B cell (primary cell): ENCODE measurements around the gene PDE4B. TPM values are rescaled to one million over a fixed set of nuclear protein-coding genes. Genes with fewer than 3 reads are reported as not detected.
A peak's percentile ranks its signal among the peaks of the same experiment; 100 is the strongest.

Experiments used
- ATAC-seq: fragments of 200-7000 bp; cut with Tn5 transposase; one replicate; pipeline ENCODE4 v1.10.0; 2021; ENCODE audit warnings: low read depth, mild to moderate bottlenecking, moderate number of reproducible peaks, moderate library complexity
- CTCF ChIA-PET: fragments of 350-600 bp; sonication (Branson Sonifier 250); formaldehyde crosslinking; loops from one replicate; lab custom pipeline; 2021; ENCODE audit warnings: antibody characterized with exemption, inconsistent platforms; lab: Charles Lee
- POLR2A ChIA-PET: fragments of 350-600 bp; sonication (Branson Sonifier 250); formaldehyde crosslinking; loops from one replicate; lab custom pipeline; 2021; ENCODE audit warnings: antibody characterized with exemption; lab: Charles Lee
- DNase-seq: peaks from one replicate; pipeline ENCODE4 v3.0.0; 2013
- H2AFZ ChIP-seq: 2 replicates; pipeline ENCODE4 v1.6.1; 2012; ENCODE audit warnings: mild to moderate bottlenecking, low read depth, low read length; ENCODE audit not compliant: insufficient read depth, poor library complexity, severe bottlenecking
- H3K27ac ChIP-seq, 2 donors: 1 replicate in 1 of 2; 2 replicates in 1 of 2; pipeline ENCODE4 v1.5.1; 2012 to 2013; ENCODE audit warnings: low read length in 2 of 2, mild to moderate bottlenecking in 2 of 2, moderate library complexity in 1 of 2
- H3K27me3 ChIP-seq, 4 experiments: fragments of 200-600 bp in 1 of 4; sonication (generic) in 1 of 4; replicated peaks in 1 of 4; 1 replicate in 2 of 4; 2 replicates in 2 of 4; pipeline versions ENCODE4 v1.6.1 to v1.7.0; 2013 to 2016; ENCODE audit warnings: low read length in 3 of 4, mild to moderate bottlenecking in 2 of 4, mixed read lengths in 1 of 4, moderate library complexity in 1 of 4; ENCODE audit not compliant: insufficient read depth in 4 of 4, control insufficient read depth in 3 of 4; ENCODE audit errors: control extremely low read depth in 1 of 4
- H3K36me3 ChIP-seq, 2 experiments: replicated peaks in 1 of 2; 1 replicate in 1 of 2; 2 replicates in 1 of 2; pipeline versions ENCODE4 v1.6.1 to v1.7.1; 2013; ENCODE audit warnings: low read length in 1 of 2; ENCODE audit not compliant: insufficient read depth in 2 of 2, control insufficient read depth in 1 of 2; ENCODE audit errors: control extremely low read depth in 1 of 2, extremely low read depth in 1 of 2
- H3K4me1 ChIP-seq, 2 donors: fragments of 200-600 bp in 1 of 2; sonication (generic) in 1 of 2; 1 replicate in 1 of 2; 2 replicates in 1 of 2; pipeline versions ENCODE4 v1.5.1 to v1.6.1; 2013 to 2017; ENCODE audit warnings: low read length in 2 of 2; ENCODE audit not compliant: control insufficient read depth in 2 of 2, insufficient read depth in 2 of 2
- H3K4me2 ChIP-seq: replicated peaks from 2 replicates; pipeline ENCODE3; 2012; ENCODE audit warnings: mild to moderate bottlenecking, low read depth, low read length; ENCODE audit not compliant: poor library complexity, severe bottlenecking
- H3K4me3 ChIP-seq, 5 experiments: fragments of 200-600 bp in 1 of 5; sonication (generic) in 1 of 5; 1 replicate in 3 of 5; 2 replicates in 2 of 5; pipeline versions ENCODE4 v1.5.1 to v1.7.0; 2011 to 2016; ENCODE audit warnings: low read length in 4 of 5, mild to moderate bottlenecking in 4 of 5, low read depth in 2 of 5, control low read depth in 1 of 5, moderate library complexity in 1 of 5; ENCODE audit not compliant: insufficient read depth in 1 of 5; ENCODE audit errors: control extremely low read depth in 1 of 5, extremely low read depth in 1 of 5
- H3K79me2 ChIP-seq: fragments of 200-600 bp; sonication (generic); one replicate; pipeline ENCODE4 v1.6.0; 2016; ENCODE audit warnings: low read length; ENCODE audit not compliant: control insufficient read depth, insufficient read depth
- H3K9ac ChIP-seq: fragments of 200-600 bp; sonication (generic); 2 replicates; pipeline ENCODE4 v1.6.1; 2017; ENCODE audit warnings: mild to moderate bottlenecking, low read length, moderate library complexity
- H3K9me3 ChIP-seq, 3 donors: one replicate each; pipeline versions ENCODE4 v1.6.1 to v1.7.1; 2013; ENCODE audit warnings: low read length in 2 of 3; ENCODE audit not compliant: control insufficient read depth in 2 of 3, insufficient read depth in 1 of 3; ENCODE audit errors: control extremely low read depth in 1 of 3
- H4K20me1 ChIP-seq: 2 replicates; pipeline ENCODE4 v1.6.0; 2012; ENCODE audit warnings: mild to moderate bottlenecking, low read length; ENCODE audit not compliant: insufficient read depth, control insufficient read depth, poor library complexity, severe bottlenecking
- H3K27ac Mint-ChIP-seq: one replicate; pipeline ENCODE4 v1.8.0; 2021; ENCODE audit warnings: mixed read lengths
- H3K27me3 Mint-ChIP-seq: one replicate; pipeline ENCODE4 v1.8.0; 2021; ENCODE audit warnings: mixed read lengths
- H3K4me1 Mint-ChIP-seq: one replicate; pipeline ENCODE4 v1.8.0; 2021; ENCODE audit warnings: mixed read lengths
- H3K4me3 Mint-ChIP-seq: one replicate; pipeline ENCODE4 v1.8.0; 2021; ENCODE audit warnings: mixed read lengths
- H3K9me3 Mint-ChIP-seq: one replicate; pipeline ENCODE4 v1.8.0; 2022; ENCODE audit warnings: mixed read lengths; ENCODE audit not compliant: insufficient read depth
- EZH2 ChIP-seq: IDR thresholded peaks from 2 replicates; pipeline ENCODE4 v1.6.1; 2012; ENCODE audit warnings: borderline replicate concordance, low read depth, mild to moderate bottlenecking, moderate library complexity, low read length; ENCODE audit not compliant: insufficient read depth, poor library complexity, severe bottlenecking
- WGBS: methylation state at CpG from one replicate; pipeline ENCODE4 v1.1.5; 2013; ENCODE audit warnings: missing lambda C conversion rate; ENCODE audit not compliant: insufficient coverage; 5-methylcytosine and 5-hydroxymethylcytosine counted together
- intact Hi-C: fragments of 100-400 bp; cut with micrococcal nuclease; formaldehyde crosslinking; loops from one replicate; pipeline ENCODE4 v1.10.0; 2022
- polyA plus RNA-seq: library from polyadenylated mRNA; depleted of rRNA; stranded (reverse); fragments of >200 nt; gene quantifications from 2 replicates; pipeline ENCODE4 v1.2.3, GENCODE V29; 2012
- total RNA-seq, 2 donors: library from RNA; stranded (reverse); fragments of 120-200 nt in 1 of 2; gene quantifications; 1 replicate in 1 of 2; 2 replicates in 1 of 2; pipeline versions ENCODE4 v1.2.3 to v1.2.4, GENCODE V29; 2013 to 2022
- TF ChIP-seq, protein P1 (sequence below): fragments of 200-600 bp; IDR thresholded peaks from one replicate; pipeline ENCODE4 v1.8.0; 2022; ENCODE audit warnings: antibody characterized with exemption, mild to moderate bottlenecking

Gene PDE4B
- total and polyA plus RNA-seq, 2 donors (not counting 1 experiment from before 2014, with no cell fraction given), result 63.7 to 242 TPM

DNA sequence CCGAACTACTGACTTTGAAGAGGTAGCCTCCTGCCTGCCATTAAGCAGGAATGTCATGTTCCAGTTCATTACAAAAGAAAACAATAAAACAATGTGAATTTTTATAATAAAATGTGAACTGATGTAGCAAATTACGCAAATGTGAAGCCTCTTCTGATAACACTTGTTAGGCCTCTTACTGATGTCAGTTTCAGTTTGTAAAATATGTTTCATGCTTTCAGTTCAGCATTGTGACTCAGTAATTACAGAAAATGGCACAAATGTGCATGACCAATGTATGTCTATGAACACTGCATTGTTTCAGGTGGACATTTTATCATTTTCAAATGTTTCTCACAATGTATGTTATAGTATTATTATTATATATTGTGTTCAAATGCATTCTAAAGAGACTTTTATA is 581.5 kb downstream of the PDE4B start:
- H3K4me2 ChIP-seq, result peak overlapping the region; percentile 61
- Mint-ChIP-seq H3K4me1 (peaks cover 86% of the 10 kb centered on the region), H3K27ac (peak overlapping the region; percentile 87), H3K27me3 (no peaks in the 10 kb centered on the region), H3K9me3 (no peaks in the 10 kb centered on the region), H3K4me3 (peak overlapping the region; percentile 71)
- DNase-seq (no peak), ATAC-seq (peak; percentile 26)
- TF ChIP-seq, protein P1, sequence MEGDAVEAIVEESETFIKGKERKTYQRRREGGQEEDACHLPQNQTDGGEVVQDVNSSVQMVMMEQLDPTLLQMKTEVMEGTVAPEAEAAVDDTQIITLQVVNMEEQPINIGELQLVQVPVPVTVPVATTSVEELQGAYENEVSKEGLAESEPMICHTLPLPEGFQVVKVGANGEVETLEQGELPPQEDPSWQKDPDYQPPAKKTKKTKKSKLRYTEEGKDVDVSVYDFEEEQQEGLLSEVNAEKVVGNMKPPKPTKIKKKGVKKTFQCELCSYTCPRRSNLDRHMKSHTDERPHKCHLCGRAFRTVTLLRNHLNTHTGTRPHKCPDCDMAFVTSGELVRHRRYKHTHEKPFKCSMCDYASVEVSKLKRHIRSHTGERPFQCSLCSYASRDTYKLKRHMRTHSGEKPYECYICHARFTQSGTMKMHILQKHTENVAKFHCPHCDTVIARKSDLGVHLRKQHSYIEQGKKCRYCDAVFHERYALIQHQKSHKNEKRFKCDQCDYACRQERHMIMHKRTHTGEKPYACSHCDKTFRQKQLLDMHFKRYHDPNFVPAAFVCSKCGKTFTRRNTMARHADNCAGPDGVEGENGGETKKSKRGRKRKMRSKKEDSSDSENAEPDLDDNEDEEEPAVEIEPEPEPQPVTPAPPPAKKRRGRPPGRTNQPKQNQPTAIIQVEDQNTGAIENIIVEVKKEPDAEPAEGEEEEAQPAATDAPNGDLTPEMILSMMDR, result no peak
- no peak for TF ChIP-seq EZH2
- no peaks in the 10 kb centered on the region for H4K20me1 ChIP-seq
- POLR2A ChIA-PET, result interaction anchor here (2.8 to 3.9 kb wide), 2 partner anchors 28 to 42 kb away, joined by 7 to 11 read pairs; no protein-coding TSS in a partner anchor
- H3K27ac ChIP-seq, result peak overlapping the region; percentile 83 to 90
- no peaks in the 10 kb centered on the region for H3K27me3 ChIP-seq
- H2AFZ ChIP-seq, result no peak overlapping the region
- WGBS, result no CpG with 5 or more reads among the region's 2 CpGs
- CTCF ChIA-PET, result interaction anchor here (1.4 to 12.3 kb wide), 14 partner anchors 9 to 123 kb away, joined by 3 to 181 read pairs (median 8); no protein-coding TSS in a partner anchor
- H3K79me2 ChIP-seq, result peaks cover 30% of the 10 kb centered on the region
- peak overlapping the region; percentile 39 for H3K9ac ChIP-seq
- H3K4me3 ChIP-seq, result peak overlapping the region in 1 of 5 experiments; percentile 34
- no peaks in the 10 kb centered on the region for H3K9me3 ChIP-seq
- peaks cover 81 to 89% of the 10 kb centered on the region in 2 donors for H3K4me1 ChIP-seq
- peaks cover 2 to 47% of the 10 kb centered on the region in 2 experiments for H3K36me3 ChIP-seq
- intact Hi-C loops, result loop anchor here (1.0 to 10.0 kb wide), 6 partner anchors 28 to 419 kb away; no protein-coding TSS in a partner anchor

DNA sequence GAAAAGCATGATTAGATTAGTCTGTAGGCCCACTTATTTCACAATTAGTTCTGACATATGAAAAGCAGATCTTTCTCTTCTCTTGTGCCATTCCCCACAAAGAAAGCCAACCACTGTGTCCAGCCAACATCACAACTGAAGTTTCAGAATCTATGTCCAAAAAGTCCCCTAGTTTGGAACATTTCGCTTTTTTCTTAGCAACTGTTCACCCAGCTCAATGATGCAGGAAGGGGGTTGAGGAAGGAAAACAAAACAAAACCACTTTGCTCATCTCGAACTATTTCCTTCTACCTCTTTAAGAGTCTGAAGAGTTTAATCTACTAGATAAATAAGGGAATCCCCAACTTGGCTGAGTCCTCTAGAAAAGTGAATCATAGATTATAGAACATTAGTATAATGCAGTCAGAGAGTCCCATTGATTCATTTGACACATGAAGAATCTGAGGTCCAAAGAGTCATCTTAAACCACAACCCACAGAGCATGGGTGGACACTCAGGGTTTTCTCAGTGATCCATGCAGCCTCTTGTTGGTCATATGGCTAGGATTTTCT is 581.9 kb downstream of the PDE4B start:
- Histone ChIP-seq H3K27ac (peak overlapping the region; percentile 83 to 90), H3K4me3 (peak overlapping the region in 1 of 5 experiments; percentile 13), H2AFZ (no peak overlapping the region), H3K79me2 (peaks cover 27% of the 10 kb centered on the region), H3K4me2 (peak overlapping the region; percentile 61), H3K27me3 (no peaks in the 10 kb centered on the region), H3K9me3 (no peaks in the 10 kb centered on the region), H4K20me1 (no peaks in the 10 kb centered on the region), H3K36me3 (peaks cover 2 to 42% of the 10 kb centered on the region in 2 experiments), H3K9ac (peak overlapping the region; percentile 12), H3K4me1 (peaks cover 82 to 89% of the 10 kb centered on the region in 2 donors)
- ATAC-seq (peak; percentile 73), DNase-seq (peak; percentile 90)
- CTCF ChIA-PET, result interaction anchor here (1.3 to 12.3 kb wide), 15 partner anchors 12 to 123 kb away, joined by 3 to 181 read pairs (median 8); no protein-coding TSS in a partner anchor
- intact Hi-C loops, result loop anchor here (1.0 to 10.0 kb wide), 6 partner anchors 28 to 420 kb away; no protein-coding TSS in a partner anchor
- POLR2A ChIA-PET, result interaction anchor here (1.3 to 3.9 kb wide), 3 partner anchors 27 to 70 kb away, joined by 7 to 11 read pairs (median 10); no protein-coding TSS in a partner anchor
- Mint-ChIP-seq H3K4me3 (peak overlapping the region; percentile 69), H3K27ac (peak overlapping the region; percentile 81), H3K9me3 (no peaks in the 10 kb centered on the region), H3K27me3 (no peaks in the 10 kb centered on the region), H3K4me1 (peaks cover 86% of the 10 kb centered on the region)
- TF ChIP-seq EZH2, result no peak
- TF ChIP-seq, protein P1, result no peak
- WGBS, result no CpG with 5 or more reads among the region's 2 CpGs
